ENCODE measurements around the gene CALR3. TPM values are rescaled to one million over a fixed set of nuclear protein-coding genes. Genes with fewer than 3 reads are reported as not detected.

CALR3 gene
- total RNA-seq, 1 donor from 2014 or later: not detected

DNA sequence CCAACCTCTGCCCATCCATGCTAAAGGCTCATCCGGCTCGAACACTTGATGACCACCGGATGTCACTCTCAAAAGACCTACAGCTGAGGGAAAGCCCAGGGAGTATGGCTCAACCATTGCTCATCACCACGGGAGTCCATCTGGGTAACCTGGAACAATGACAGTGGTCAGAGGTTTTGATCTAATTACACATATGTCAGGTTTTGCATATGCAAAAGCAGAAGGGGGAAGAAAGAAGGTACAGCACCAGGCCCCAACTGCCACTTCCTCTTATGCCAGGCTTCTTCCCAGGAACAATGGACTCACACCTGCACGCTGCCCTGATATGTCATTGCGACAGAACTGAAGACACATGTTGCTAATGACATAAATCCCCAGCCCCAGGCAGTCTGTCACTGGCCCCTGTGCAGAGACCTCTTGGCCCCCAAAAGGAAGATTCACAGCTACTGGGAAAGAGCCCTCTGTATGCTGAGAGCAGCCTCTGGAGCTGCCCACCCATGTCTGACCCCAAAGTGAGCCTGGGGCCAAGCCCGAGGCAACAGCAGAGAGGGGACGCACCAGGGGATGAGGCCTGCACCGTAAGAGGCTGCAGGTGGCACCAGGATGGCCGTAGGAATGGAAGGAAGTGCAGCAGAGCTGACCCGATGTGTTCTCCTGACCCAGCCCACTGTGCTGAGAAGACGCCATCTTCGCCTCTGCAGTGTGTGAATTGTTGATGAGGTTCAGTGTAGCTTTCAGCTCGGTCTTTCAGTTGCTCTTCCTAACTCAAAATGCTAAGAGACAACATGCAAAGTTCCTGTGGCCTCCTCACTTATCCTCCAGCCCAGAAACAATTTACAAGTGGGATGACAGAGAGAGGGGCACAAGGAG, 50.5 kb downstream of the CALR3 start:
- intact Hi-C loops (cut with DNase I): no loop called here
- ATAC-seq: no peak
- no peak for DNase-seq (ENCODE audit: missing footprints)

DNA sequence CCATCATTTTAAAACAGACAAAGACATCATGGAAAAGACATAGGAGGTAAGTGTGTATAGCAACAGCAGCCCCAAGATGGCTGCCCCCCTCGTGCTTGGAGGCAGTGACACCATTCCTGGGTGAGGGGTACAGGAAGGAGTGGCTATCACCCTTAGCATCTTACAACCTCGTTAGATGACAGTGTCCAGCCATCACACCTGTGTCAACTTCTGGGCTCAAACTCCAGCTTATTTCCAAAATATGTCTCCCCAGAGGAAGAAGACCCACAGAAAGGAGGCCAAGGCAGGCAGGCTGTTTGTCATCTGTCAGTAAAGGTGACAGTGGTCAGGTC, 51.7 kb downstream of the CALR3 start:
- no peak for DNase-seq (ENCODE audit: missing footprints)
- intact Hi-C loops (cut with DNase I): no loop called here

DNA sequence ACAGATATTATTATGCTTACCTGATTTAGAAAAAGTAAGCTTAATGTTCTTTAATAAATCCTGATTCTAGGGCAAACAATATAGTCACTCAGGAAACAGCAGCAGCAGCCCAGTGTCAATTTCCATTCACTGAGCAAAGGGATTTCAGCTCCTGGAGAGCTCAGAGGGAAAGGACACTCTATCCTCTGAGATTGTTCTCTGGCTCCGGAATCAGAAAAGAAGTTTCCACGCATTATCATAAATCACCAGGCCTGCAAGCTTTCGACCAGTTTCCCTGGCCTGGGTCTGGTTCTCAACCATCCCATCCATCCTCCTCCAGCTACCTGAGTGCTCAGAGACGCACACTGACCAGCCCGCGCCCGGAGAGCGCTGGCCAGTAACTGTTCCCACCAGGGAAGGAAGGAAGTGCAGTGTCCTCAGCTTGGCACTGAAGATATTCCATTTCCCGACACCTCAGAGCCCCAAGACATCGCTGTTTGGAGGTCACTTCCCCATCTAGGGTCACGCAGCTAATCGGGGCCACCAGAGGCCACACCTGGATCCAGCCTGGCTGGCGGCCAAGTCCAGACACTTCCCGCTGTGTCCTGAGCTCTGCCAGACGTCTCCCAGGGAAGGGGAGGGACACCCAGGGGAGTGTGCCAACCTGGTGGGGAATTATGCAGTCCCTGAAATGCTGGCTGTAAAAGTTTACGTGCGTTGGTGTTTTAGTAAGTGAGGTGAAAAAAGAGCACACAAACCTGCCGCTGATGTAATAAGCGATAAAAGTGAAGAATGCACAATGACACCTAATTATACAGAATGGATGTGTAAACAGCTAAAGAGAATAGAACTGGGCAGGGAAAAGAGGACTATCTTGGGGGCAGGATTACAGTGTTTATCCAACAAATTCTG, 53.3 kb downstream of the CALR3 start:
- ATAC-seq (no peak), DNase-seq (ENCODE audit: missing footprints) (no peak)
- intact Hi-C loops (cut with DNase I): no loop called here

More for the DNA sequence above, 51.7 kb downstream of the CALR3 start:
- no peak for ATAC-seq

DNA sequence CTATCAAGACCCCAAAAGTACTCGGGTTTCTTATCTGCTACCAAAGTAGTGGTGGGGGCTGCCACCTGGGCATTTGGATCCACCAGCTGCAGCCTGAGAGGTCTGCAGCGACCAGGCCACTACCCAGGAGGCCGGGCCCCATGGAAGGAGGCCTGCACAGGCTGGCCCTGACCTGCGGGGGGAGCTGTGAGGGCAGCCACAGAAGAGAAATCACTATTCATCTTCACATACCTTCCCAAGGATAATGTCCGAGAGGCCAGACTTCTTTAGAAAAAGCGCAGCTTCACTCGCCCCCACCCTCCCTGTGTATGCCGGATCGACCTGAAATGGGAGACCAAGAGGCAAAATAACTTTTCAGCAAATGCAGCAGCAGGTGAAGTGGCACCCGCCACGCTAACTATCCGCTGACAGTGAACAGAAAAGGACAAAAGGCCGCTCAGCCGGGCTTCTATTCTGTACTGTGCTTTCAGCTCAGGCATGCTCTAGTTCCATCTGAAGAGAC, 54.3 kb downstream of the CALR3 start:
- no peak for DNase-seq (ENCODE audit: missing footprints)
- no peak for ATAC-seq
- intact Hi-C loops (cut with DNase I): no loop called here

DNA sequence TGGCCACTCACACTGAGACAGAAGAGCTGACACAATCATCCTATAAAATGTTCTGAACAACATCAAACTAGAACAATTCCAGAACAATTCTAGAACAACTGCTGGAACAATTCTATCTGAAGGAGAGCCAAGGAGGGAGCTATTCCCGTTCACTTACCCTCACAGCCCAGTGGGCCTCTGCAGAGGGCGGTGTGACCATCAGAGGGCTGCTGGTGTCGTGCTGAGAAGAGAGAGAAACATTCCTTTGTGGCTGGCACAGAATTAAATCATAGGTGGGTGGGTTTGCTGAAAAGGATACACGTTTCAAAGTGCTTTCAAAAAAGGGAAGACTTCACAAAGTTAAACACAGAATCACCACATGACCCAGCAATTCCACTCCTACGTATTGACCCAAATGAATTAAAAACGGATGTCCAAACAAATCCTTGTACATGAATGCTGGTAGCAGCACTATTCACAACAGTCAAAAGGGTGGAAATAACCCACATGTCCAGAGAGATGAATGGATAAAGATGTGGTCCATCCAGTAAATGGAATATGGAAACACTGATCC, 59.1 kb downstream of the CALR3 start:
- DNase-seq (ENCODE audit: missing footprints) (no peak), ATAC-seq (no peak)
- intact Hi-C loops (cut with DNase I): loop anchor here (5.0 kb wide), 1 partner anchor 60 kb away; the partner anchor contains the start of genes C19orf44 and CALR3

DNA sequence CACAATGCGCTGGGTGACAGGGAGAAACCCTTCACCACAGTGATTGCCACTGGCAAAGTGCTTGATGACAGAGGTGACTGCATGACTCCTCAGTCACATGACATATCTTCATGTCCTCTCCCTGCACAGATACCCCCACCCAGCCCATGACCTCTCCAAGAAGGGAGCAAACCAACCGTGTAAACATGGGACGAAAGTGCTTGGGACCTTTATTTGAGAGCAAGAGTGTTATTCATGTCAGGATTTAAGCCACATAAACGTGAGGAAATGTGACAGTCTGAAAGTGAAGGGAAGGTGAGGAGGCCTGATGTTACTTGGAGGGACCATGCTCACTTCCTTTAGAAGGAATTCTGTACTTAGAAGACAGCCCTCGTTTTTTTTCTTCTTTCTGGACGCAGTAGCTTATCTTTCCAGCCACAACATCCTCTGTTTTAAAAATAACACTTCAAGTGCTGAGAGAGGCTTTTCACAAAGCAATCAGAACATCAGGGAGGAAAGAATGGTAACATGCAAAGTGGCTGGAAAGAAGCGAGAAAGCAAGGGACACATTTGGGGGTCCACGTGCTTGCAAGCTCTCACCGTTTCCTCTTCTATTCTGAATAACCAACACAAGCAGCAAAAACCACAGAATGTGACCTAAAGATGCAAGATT, 59.8 kb downstream of the CALR3 start:
- intact Hi-C loops (cut with DNase I): loop anchor here (5.0 kb wide), 1 partner anchor 61 kb away; the partner anchor contains the start of genes C19orf44 and CALR3
- peak; percentile 47 for ATAC-seq
- no peak for DNase-seq (ENCODE audit: missing footprints)

DNA sequence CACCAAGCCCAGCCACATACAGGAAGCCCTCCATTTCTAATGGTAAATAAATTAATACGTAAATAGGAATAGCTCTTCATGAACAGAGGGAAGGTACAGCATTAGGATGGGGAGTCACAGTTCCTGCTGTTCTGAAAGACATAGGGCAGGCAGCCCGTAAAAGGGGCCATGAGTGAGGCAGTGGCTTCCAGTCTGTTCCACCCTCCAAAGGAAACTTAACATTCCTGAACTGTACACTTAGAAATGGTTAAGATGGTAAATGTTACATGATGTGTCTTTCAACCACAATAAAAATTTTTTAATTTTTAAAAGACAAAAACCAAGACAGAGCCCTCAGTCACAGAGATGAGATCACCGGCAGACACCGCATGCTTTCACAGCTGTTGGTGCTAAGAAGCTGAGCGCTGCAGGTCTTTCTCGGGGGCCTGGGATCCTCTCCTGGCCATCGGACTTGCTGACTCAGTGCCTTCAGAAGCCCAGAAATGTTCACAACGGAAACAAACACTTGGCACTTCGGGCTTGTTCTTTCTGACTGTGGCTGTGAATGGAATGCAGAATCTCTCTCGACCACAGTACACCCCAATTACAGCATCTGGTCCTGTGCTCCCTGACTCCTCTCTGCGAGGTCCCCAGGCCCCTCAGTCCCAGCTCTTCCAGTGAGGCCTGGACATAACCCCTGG, 60.6 kb downstream of the CALR3 start:
- intact Hi-C loops (cut with DNase I): loop anchor here (5.0 kb wide), 1 partner anchor 62 kb away; the partner anchor contains the start of genes C19orf44 and CALR3
- ATAC-seq (peak; percentile 61), DNase-seq (ENCODE audit: missing footprints) (no peak)

DNA sequence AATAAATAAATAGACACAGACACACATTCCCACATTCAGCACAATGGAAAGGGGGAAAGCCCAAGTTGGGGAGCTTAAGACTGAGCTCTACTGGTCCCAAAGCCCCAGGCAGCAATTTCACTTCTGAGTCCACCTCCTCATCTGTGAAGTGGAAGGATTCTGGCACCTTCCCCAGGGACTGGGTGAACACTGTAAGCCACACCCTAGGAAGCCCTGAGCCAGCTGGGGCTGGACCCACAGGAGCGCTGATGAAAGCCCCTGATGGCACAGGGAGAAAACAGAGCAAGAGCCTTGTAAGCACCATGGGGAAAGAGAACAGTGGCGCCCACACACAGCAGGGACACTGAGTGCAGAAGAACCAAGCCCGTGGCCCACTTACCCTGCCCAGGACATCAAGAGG, 62.0 kb downstream of the CALR3 start:
- intact Hi-C loops (cut with DNase I): loop anchor here (5.0 kb wide), 1 partner anchor 103 kb away; no protein-coding TSS in a partner anchor
- no peak for ATAC-seq
- DNase-seq (ENCODE audit: missing footprints): no peak

DNA sequence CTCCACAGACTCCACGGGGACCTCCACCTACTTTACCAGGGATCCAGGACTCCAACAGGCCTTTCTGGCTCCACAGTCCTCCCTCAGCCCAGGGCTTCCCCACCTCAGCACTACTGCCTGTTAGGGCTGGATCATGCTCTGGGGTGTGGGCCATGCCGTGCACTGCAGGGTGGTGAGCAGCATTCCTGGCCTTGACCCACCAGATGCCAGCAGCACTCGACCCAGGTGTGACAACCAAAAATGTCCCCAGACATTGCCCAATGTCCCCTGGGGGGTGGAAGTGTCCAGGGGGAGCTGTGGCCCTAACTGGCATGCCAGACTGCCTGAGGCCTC, 66.2 kb downstream of the CALR3 start:
- intact Hi-C loops (cut with DNase I): loop anchor here (5.0 kb wide), 2 partner anchors 58 to 108 kb away; no protein-coding TSS in a partner anchor
- peak; percentile 21 for ATAC-seq
- no peak for DNase-seq (ENCODE audit: missing footprints)

DNA sequence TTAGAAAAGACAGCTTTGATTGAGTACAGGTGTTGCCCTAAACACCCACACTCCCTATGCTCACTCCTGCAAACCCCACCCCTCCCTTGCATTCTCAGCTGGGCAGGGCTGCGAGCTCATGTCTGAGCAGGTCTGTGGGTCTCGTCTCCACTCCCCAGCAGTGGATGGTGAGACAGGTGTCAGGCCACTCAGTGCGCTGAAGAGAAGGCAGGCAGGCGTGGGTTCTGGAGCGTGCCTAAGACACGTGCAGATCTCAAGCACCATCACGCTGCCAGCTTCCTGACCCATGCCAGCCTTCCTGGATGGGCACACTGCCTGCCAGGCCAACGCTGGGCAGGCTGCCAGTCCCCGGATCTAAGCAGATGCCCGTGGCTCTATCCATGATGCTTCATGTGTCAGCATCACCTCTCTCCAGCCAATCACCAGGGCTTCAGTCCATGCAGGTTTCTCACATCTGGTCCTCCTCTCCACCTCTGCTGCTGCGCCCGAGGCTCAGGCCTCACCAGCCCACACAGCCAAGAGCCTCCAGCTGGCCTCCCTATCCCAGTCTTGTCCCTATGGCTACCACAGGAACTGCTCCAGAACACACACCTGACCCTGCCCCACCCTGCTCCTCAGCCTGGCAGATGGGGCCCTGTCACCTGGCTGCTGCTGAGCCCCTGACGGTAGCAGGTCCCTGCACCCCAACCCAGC, 66.8 kb downstream of the CALR3 start:
- ATAC-seq (peak; percentile 85), DNase-seq (ENCODE audit: missing footprints) (peak; percentile 78)
- intact Hi-C loops (cut with DNase I): loop anchor here (5.0 kb wide), 1 partner anchor 58 kb away; no protein-coding TSS in a partner anchor

Other genes starting within 250 kb of the CALR3 start
- 73.1 TPM for gene KLF2, start 171.3 kb downstream of the CALR3 start, total RNA-seq
- 64.7 TPM for gene EPS15L1, start 24.2 kb downstream of the CALR3 start, total RNA-seq
- 3.3 TPM for gene C19orf44, start 227 bp upstream of the CALR3 start, total RNA-seq
- gene CHERP, start 46.3 kb upstream of the CALR3 start, total RNA-seq: 17.3 TPM
- 23.5 TPM for gene SLC35E1, start 76.2 kb upstream of the CALR3 start, total RNA-seq
- 6.1 TPM for gene MED26, start 132.0 kb upstream of the CALR3 start, total RNA-seq
- gene SMIM7, start 164.0 kb upstream of the CALR3 start, total RNA-seq: 30.8 TPM
- 42.7 TPM for gene TMEM38A, start 165.0 kb upstream of the CALR3 start, total RNA-seq
- gene NWD1, start 223.7 kb upstream of the CALR3 start, total RNA-seq: not detected

Measured in Right ventricle myocardium inferior (tissue), 1 donor.